ENCODE results near the gene FBXL2.

- no peak for TF ChIP-seq POLR2A (IDR thresholded peaks at IDR 0.05; ENCODE audit: low read length)
- no peak for TF ChIP-seq GATA1 (IDR thresholded peaks at IDR 0.05; ENCODE audit: low read depth, low read length)
Measured at GRCh38 chr3:33312361-33312760, 35.1 kb downstream of the FBXL2 start.

Data from erythroblast (primary cell).